ENCODE data around the gene HOXA9. TPM values are rescaled to one million over a fixed set of nuclear protein-coding genes. Genes with fewer than 3 reads are reported as not detected.

HOXA9 gene
- total RNA-seq, 1 experiment from 2014 or later = 91.0 TPM

- TF ChIP-seq EGR1 (IDR thresholded peaks at IDR 0.05; ENCODE audit: low read depth) = no peak
- no peak for TF ChIP-seq RAD21 (IDR thresholded peaks at IDR 0.05; ENCODE audit: low read depth)
- no peak for TF ChIP-seq POLR2AphosphoS5 (IDR thresholded peaks at IDR 0.05; ENCODE audit: low read depth, low read length)
- TF ChIP-seq ELF1 (IDR thresholded peaks at IDR 0.05; ENCODE audit: borderline replicate concordance, low read depth) = no peak
These were observed 19.4 kb downstream of the HOXA9 start (continued) for GRCh38 chr7:27145914-27146412.

- ChIA-PET CTCF (no interaction called here), POLR2A (no interaction called here), RAD21 (ENCODE audit: low non-redundant PET in 1 of 2, low total read pairs in 2 of 2, uncharacterized antibody in 2 of 2, unreplicated experiment in 2 of 2) (no interaction called here)
- H3K9ac ChIP-seq (ENCODE audit: low read length) = no peak overlapping the region
- BruUV-seq (replicated peaks) = no TSS peak
- TF ChIP-seq ATF3 (IDR thresholded peaks at IDR 0.05) (no peak), EZH2 (IDR thresholded peaks at IDR 0.05) (no peak), TCF7L2 (IDR thresholded peaks at IDR 0.05; ENCODE audit: borderline replicate concordance, extremely low read depth, insufficient read depth, insufficient read length) (no peak), RAD21 (IDR thresholded peaks at IDR 0.05; ENCODE audit: low read depth) (no peak), EZH2phosphoT487 (IDR thresholded peaks at IDR 0.05; ENCODE audit: borderline replicate concordance) (no peak), YY1 (IDR thresholded peaks at IDR 0.05; ENCODE audit: extremely low read depth, insufficient replicate concordance, low read depth, low read length) (no peak), ZFX (IDR thresholded peaks at IDR 0.05) (no peak), SIN3A (IDR thresholded peaks at IDR 0.05; ENCODE audit: low read depth) (no peak), SRF (IDR thresholded peaks at IDR 0.05; ENCODE audit: low read depth) (no peak), CTCF (IDR thresholded peaks at IDR 0.05 in 2 of 3, conservative IDR thresholded peaks at IDR 0.05 in 1 of 3; ENCODE audit: borderline replicate concordance in 1 of 3, insufficient read depth in 1 of 3, low read depth in 2 of 3, low read length in 2 of 3) (no peak), EGR1 (IDR thresholded peaks at IDR 0.05; ENCODE audit: low read depth) (no peak), POLR2A (IDR thresholded peaks at IDR 0.05; ENCODE audit: borderline replicate concordance, extremely low read depth, insufficient read depth, insufficient read length) (no peak), ZNF274 (IDR thresholded peaks at IDR 0.05; ENCODE audit: low read depth, low read length) (no peak), JUND (IDR thresholded peaks at IDR 0.05) (no peak), ELF1 (IDR thresholded peaks at IDR 0.05; ENCODE audit: borderline replicate concordance, low read depth) (no peak), POLR2AphosphoS5 (IDR thresholded peaks at IDR 0.05; ENCODE audit: low read depth, low read length) (no peak), CEBPB (IDR thresholded peaks at IDR 0.05; ENCODE audit: low read depth) (no peak), REST (IDR thresholded peaks at IDR 0.05; ENCODE audit: low read depth) (no peak), MAX (IDR thresholded peaks at IDR 0.05) (no peak), FOSL1 (IDR thresholded peaks at IDR 0.05; ENCODE audit: low read depth) (no peak)
- H3K27ac ChIP-seq (ENCODE audit: low read depth, low read length) = no peak overlapping the region
- peaks cover 15 to 31% of the 10 kb centered on the region in 2 experiments for H3K4me1 ChIP-seq (ENCODE audit: control insufficient read depth in 1 of 2, insufficient read depth in 2 of 2, low read length in 2 of 2)
- H3K36me3 ChIP-seq (ENCODE audit: control insufficient read depth in 1 of 2, insufficient read depth in 2 of 2, low read length in 2 of 2) = peaks cover 8 to 12% of the 10 kb centered on the region in 2 experiments; a peak in 3 of 4 replicates
- ATAC-seq (no peak), DNase-seq (ENCODE audit: low read depth, low spot score) (no peak)
- intact Hi-C loops (cut with micrococcal nuclease) = no loop called here
- H4K20me1 ChIP-seq (ENCODE audit: insufficient read depth) = no peaks in the 10 kb centered on the region
- H3K9me2 ChIP-seq (ENCODE audit: insufficient read depth) = no peaks in the 10 kb centered on the region
- H3K4me3 ChIP-seq (replicated peaks in 1 of 2; ENCODE audit: low read depth in 1 of 2, low read length in 2 of 2) = no peak overlapping the region
- H3K27me3 ChIP-seq (ENCODE audit: insufficient read depth, low read length) = no peaks in the 10 kb centered on the region
- no peak overlapping the region for H3K4me2 ChIP-seq (ENCODE audit: low read length)
- H3K79me2 ChIP-seq (ENCODE audit: insufficient read depth, low read length) = peaks cover 32% of the 10 kb centered on the region
- H2AFZ ChIP-seq (ENCODE audit: low read depth, low read length, poor library complexity, severe bottlenecking) = no peak overlapping the region
- no peaks in the 10 kb centered on the region for H3K9me3 ChIP-seq (ENCODE audit: control insufficient read depth in 1 of 2, insufficient read depth in 1 of 2, low read depth in 1 of 2, low read length in 2 of 2)
These were observed 20.0 kb downstream of the HOXA9 start for GRCh38 chr7:27145165-27145913.
